Limb (tissue), 2 donors: Measurements from ENCODE around the gene ADGRB3.
"Not testable (repeated sequence)": the region's sequence is repeated elsewhere in the genome, so short reads cannot be mapped to it uniquely, and the experiment has no call there.

Source experiments
- DNase-seq, 2 donors: peaks; one replicate each; pipeline ENCODE4 v3.0.0-alpha.2; 2016; ENCODE audit errors: extremely low spot score in 2 of 2

Gene ADGRB3

GRCh38 chr6:69232496-69232895, 597.4 kb downstream of the ADGRB3 start:
- DNase-seq = peak in 1 of 2 donors; percentile 39

- DNase-seq = peak; percentile 91 to 92
Measured at GRCh38 chr6:69232911-69233448, 597.9 kb downstream of the ADGRB3 start.

DNA sequence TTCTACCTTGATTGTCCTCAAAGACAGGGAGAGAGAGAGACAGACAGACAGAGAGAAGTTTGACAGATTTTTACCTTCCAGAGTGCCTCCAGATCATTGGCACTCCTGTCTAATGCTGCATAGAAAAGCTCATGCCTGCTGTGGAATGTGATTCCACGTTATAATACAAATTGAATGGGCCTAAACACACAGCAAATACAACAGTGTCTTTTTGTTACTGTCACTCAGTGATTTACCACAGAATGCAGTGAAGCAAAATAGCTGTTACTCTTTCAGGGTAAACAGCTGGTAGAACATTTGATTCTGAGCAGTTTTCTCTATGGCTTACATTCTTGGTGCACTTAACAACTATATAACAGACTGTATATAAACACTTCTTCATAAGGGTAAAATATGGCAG, 603.0 kb downstream of the ADGRB3 start:
- no peak for DNase-seq

DNA sequence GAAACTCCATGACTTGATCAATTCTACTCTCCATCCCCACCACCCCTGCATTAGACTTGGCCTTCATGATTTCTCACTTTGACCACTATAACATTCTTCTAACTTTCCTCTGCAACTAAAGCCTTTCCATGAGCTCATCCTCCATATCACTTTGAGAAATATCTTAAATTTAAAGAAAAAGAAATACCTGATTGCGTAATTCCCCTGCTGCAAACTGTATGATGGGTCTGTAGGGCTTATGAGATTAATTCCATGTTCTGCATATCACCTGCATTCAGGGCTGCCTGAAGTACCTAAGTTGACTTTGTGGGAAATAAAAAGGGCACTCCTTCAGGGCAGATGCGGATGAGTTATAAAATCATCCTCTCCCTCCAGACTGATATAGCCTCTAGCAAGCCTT, 611.9 kb downstream of the ADGRB3 start:
- no peak for DNase-seq

- no peak for DNase-seq
Measured at GRCh38 chr6:69261010-69261409, 625.9 kb downstream of the ADGRB3 start.

DNA sequence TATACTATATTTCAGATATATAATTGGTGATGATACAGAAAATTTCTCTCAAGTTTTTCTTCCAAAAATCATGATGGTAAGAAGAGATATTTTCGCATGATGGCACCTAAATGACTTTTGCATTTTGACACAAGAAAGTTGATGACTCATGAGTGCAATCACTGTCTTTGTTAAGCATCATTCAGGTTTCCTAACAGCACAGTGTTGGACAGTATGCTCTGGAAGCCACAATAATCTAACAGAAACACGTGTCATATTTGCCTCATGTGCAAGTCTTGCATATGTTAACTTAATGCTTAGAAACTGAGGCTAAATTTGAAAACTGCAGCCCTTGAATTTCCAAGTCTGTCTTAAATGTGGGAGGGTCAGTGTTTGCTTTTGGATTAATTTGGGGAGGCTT, 628.2 kb downstream of the ADGRB3 start:
- DNase-seq = no peak

DNA sequence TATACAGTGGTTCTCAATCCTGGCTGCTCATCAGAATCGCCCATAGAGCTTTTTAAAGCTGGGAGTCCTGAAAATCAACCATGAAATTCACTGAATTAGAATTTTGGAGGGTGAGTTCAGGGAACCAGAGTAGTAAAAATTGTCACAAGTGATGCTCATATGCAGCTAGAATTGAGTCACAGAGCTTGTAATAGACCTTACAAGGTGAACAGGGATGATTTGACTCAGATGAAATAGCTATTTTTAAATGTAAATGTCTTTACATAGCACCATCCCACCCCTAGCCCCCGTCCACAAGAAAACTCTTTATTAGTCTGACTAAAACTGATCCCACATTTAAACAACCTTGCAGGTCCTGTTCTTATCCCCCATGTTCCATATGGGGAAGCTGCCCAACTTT, 630.0 kb downstream of the ADGRB3 start:
- no peak for DNase-seq

- DNase-seq = no peak
Measured at GRCh38 chr6:69265706-69266105, 630.6 kb downstream of the ADGRB3 start.

GRCh38 chr6:69276204-69276603, 641.1 kb downstream of the ADGRB3 start:
- DNase-seq = no peak

GRCh38 chr6:69279805-69280204, 644.7 kb downstream of the ADGRB3 start:
- DNase-seq = peak in 1 of 2 donors; percentile 68

DNA sequence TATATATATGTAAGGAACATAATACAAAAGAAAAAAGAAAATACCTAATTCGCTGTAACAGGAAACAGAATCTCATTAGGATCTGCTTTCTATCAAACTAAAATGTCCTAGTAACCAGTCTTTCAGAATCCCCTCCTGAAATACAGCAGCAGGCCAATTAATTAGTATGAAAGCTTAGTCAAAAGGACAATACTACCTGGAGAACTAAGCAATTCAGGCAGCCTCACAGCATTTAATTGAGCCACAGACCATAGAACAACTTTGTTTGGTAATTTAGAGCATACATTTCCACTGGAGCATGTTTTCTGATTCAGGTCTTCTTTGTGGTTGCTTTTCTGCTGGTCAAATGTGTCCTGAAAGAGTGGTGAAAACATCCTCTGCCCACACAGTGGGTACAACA, 645.8 kb downstream of the ADGRB3 start:
- no peak for DNase-seq

- DNase-seq = peak in 1 of 2 donors; percentile 21
Measured at GRCh38 chr6:69284176-69284730, 649.2 kb downstream of the ADGRB3 start.

DNA sequence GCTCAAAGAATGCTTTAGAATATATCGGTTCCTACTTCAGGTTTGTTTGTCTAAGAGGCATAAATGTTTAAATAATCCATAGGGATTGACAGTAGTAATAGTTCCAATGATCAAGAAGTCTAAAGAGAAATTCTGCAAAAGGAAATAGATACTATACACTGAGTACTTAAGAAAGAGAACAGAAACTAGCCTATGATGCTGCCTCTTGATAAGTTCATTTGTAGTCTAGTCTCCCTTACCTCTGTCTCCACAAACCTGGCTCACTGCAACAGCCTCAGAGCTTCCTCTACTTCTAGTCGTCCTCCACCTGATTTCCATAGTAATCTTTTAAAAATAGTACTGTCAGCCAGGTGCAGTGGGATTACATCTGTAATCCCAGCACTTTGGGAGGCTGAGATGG, 650.0 kb downstream of the ADGRB3 start:
- no peak for DNase-seq

GRCh38 chr6:69286331-69286730, 651.2 kb downstream of the ADGRB3 start:
- no peak for DNase-seq

- DNase-seq = not testable (repeated sequence)
Measured at GRCh38 chr6:69288198-69288597, 653.1 kb downstream of the ADGRB3 start.

GRCh38 chr6:69289689-69290495, 654.8 kb downstream of the ADGRB3 start:
- DNase-seq = no peak

GRCh38 chr6:69293471-69293870, 658.4 kb downstream of the ADGRB3 start:
- no peak for DNase-seq

DNA sequence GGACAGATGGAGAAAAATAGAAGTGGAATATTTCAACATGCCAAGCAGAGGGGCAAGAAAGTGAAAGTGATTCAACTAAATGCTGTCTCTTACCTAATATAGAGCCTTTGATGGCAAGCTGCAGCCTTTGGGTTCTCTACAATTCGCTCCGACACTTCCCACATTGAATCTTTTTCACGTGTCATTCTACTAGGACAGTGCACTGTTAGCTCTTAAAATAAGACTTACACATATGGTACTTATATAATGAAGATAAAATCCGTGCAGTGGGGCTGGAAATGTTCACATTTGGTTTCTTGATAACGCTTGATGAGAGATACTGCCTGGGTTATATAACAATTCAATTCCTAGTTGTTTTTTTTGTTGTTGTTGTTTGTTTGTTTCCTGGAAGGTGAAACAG, 659.3 kb downstream of the ADGRB3 start:
- no peak for DNase-seq

DNA sequence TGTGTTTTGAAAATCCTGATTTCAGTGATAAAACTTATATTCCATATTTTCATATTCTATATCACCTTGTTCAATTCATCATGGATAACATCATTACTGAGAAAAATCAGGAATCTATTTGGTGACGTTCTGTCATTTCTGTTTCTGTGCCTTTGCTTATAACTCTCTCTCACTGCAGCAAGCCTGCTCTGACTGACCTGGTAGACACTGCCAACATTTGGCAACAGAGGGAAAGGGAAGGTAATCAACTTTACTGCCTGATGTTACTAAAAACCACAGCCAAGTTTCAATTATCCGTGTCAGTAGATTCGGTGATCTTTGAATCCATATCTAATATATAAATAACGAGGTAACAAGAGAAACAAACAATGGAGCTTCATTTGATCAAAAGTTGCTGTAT, 659.8 kb downstream of the ADGRB3 start:
- no peak for DNase-seq

- DNase-seq = no peak
Measured at GRCh38 chr6:69303382-69303781, 668.3 kb downstream of the ADGRB3 start.

- no peak for DNase-seq
Measured at GRCh38 chr6:69305456-69305855, 670.4 kb downstream of the ADGRB3 start.

DNA sequence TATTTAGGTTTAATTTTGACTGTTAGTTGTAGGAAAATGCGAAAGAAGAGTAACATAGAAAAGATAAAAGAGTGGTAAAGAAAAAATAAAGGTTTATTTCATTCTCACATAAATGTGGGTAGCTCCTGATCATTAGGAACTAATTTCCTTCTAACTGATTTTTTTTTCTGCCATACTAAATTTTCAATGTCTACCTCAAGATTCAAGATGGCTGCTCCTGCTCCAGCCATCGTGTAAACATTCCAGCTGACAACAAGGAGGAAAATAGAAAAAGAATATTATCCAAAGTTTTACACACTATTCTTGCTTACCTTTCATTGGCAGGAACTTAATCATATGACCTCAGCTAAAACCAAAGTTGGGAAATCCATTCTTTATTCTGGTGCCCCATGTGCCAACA, 673.5 kb downstream of the ADGRB3 start:
- no peak for DNase-seq

DNA sequence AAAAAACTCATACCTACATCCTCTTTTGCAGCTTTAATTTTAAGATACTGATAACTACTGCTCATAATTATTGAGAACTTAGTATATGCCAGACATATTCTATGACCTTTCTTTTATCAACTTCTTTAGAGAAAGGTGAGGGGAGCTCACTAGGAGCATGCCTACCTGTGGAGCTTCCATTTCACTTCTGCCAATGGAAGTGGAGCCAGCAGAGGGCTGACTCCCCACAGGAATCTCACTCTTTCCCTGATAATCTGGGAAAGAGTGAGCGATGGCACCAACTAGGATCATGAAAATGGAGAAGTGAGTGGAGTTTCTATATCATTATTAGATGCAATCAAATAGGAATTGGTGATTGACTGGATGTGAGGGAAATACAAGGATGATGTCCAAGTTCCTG, 676.8 kb downstream of the ADGRB3 start:
- no peak for DNase-seq
